H9 (cell line): ENCODE results near the gene MTG1. TPM values are rescaled to one million over a fixed set of nuclear protein-coding genes. Genes with fewer than 3 reads are reported as not detected.
A peak's percentile ranks its signal among the peaks of the same experiment; 100 is the strongest.

Experiments
- DNase-seq: peaks from one replicate; pipeline ENCODE4 v3.0.0-alpha.2; 2017
- H2AFZ ChIP-seq: one replicate; pipeline ENCODE4 v1.6.1; 2013; ENCODE audit warnings: mild to moderate bottlenecking, low read length, control low read depth, moderate library complexity
- H2AK5ac ChIP-seq: 2 replicates; pipeline ENCODE4 v1.6.1; 2013; ENCODE audit warnings: low read length, control low read depth, mixed read lengths; ENCODE audit not compliant: insufficient read length
- H2BK120ac ChIP-seq: one replicate; pipeline ENCODE4 v1.6.1; 2013; ENCODE audit warnings: low read depth, mild to moderate bottlenecking, low read length, control low read depth, inconsistent platforms; ENCODE audit not compliant: poor library complexity, severe bottlenecking
- H2BK12ac ChIP-seq: 2 replicates; pipeline ENCODE4 v1.6.1; 2013; ENCODE audit warnings: low read length, control low read depth, mixed read lengths, low read depth; ENCODE audit not compliant: insufficient read length
- H2BK15ac ChIP-seq: 2 replicates; pipeline ENCODE4 v1.6.1; 2013; ENCODE audit warnings: low read depth, low read length, control low read depth
- H2BK20ac ChIP-seq: one replicate; pipeline ENCODE4 v1.6.1; 2013; ENCODE audit warnings: low read depth, mild to moderate bottlenecking, low read length, control low read depth, inconsistent platforms; ENCODE audit not compliant: poor library complexity, severe bottlenecking
- H2BK5ac ChIP-seq: 2 replicates; pipeline ENCODE4 v1.6.1; 2013; ENCODE audit warnings: low read length, control low read depth, mixed read lengths; ENCODE audit not compliant: insufficient read length
- H3K14ac ChIP-seq: 2 replicates; pipeline ENCODE4 v1.6.1; 2013; ENCODE audit warnings: low read length, control low read depth; ENCODE audit not compliant: insufficient read depth
- H3K18ac ChIP-seq: 2 replicates; pipeline ENCODE4 v1.6.1; 2013; ENCODE audit warnings: low read depth, mild to moderate bottlenecking, mixed read lengths, low read length, control low read depth; ENCODE audit not compliant: insufficient read length
- H3K23ac ChIP-seq: 2 replicates; pipeline ENCODE4 v1.6.1; 2013; ENCODE audit warnings: low read length, control low read depth, mixed read lengths, low read depth; ENCODE audit not compliant: insufficient read length
- H3K23me2 ChIP-seq: 2 replicates; pipeline ENCODE4 v1.6.1; 2013; ENCODE audit warnings: low read depth, mild to moderate bottlenecking, mixed read lengths, low read length, control low read depth; ENCODE audit not compliant: insufficient read length, poor library complexity, severe bottlenecking
- H3K27ac ChIP-seq: 2 replicates; pipeline ENCODE4 v1.5.1; 2013; ENCODE audit warnings: low read length, control low read depth, mixed read lengths, low read depth; ENCODE audit not compliant: insufficient read length
- H3K27me3 ChIP-seq: 2 replicates; pipeline ENCODE4 v1.6.1; 2013; ENCODE audit warnings: low read length, control low read depth, inconsistent platforms; ENCODE audit not compliant: insufficient read depth
- H3K4ac ChIP-seq: 2 replicates; pipeline ENCODE4 v1.6.1; 2013; ENCODE audit warnings: low read depth, mild to moderate bottlenecking, control low read depth, inconsistent platforms, low read length, moderate library complexity
- H3K4me1 ChIP-seq: 2 replicates; pipeline ENCODE4 v1.6.1; 2013; ENCODE audit warnings: low read length, control low read depth, inconsistent platforms; ENCODE audit not compliant: insufficient read depth
- H3K4me2 ChIP-seq: 2 replicates; pipeline ENCODE4 v1.6.1; 2013; ENCODE audit warnings: low read length, control low read depth, mixed read lengths; ENCODE audit not compliant: insufficient read length, insufficient read depth
- H3K56ac ChIP-seq: 2 replicates; pipeline ENCODE4 v1.6.1; 2013; ENCODE audit warnings: low read depth, mild to moderate bottlenecking, mixed read lengths, low read length, control low read depth; ENCODE audit not compliant: insufficient read length
- H3K79me1 ChIP-seq: 2 replicates; pipeline ENCODE4 v1.6.1; 2013; ENCODE audit warnings: low read depth, mild to moderate bottlenecking, moderate library complexity, low read length, control low read depth, inconsistent platforms; ENCODE audit not compliant: insufficient read depth, poor library complexity, severe bottlenecking
- H3K79me2 ChIP-seq: 2 replicates; pipeline ENCODE4 v1.6.1; 2013; ENCODE audit warnings: low read length, control low read depth, inconsistent platforms; ENCODE audit not compliant: insufficient read depth
- H3K9ac ChIP-seq: 2 replicates; pipeline ENCODE4 v1.6.1; 2013; ENCODE audit warnings: low read length, control low read depth, mixed read lengths; ENCODE audit not compliant: insufficient read length; ENCODE audit errors: extremely low read depth
- H3K9me3 ChIP-seq: one replicate; pipeline ENCODE4 v1.6.1; 2013; ENCODE audit warnings: low read depth, low read length, inconsistent platforms; ENCODE audit not compliant: control insufficient read depth
- H3T11ph ChIP-seq: one replicate; pipeline ENCODE4 v1.6.1; 2013; ENCODE audit warnings: mild to moderate bottlenecking, low read length, control low read depth, inconsistent platforms
- H4K20me1 ChIP-seq: one replicate; pipeline ENCODE4 v1.6.1; 2013; ENCODE audit not compliant: control insufficient read depth, insufficient read length, insufficient read depth
- H4K5ac ChIP-seq: 2 replicates; pipeline ENCODE4 v1.6.1; 2013; ENCODE audit warnings: low read depth, mild to moderate bottlenecking, mixed read lengths, low read length, control low read depth; ENCODE audit not compliant: insufficient read length
- H4K8ac ChIP-seq: replicated peaks from 2 replicates; pipeline ENCODE4 v1.6.1; 2013; ENCODE audit warnings: low read length, control low read depth, mixed read lengths, low read depth; ENCODE audit not compliant: insufficient read length
- H4K91ac ChIP-seq: 2 replicates; pipeline ENCODE4 v1.6.1; 2013; ENCODE audit warnings: low read depth, mild to moderate bottlenecking, moderate library complexity, mixed read lengths, low read length, control low read depth; ENCODE audit not compliant: insufficient read length
- H3K27ac Mint-ChIP-seq, 3 experiments: 2 replicates in 2 of 3; 3 replicates in 1 of 3; pipeline ENCODE4 v1.8.0; 2020 to 2021; ENCODE audit warnings: mixed read lengths in 3 of 3, mild to moderate bottlenecking in 1 of 3, moderate library complexity in 1 of 3
- H3K27me3 Mint-ChIP-seq: 2 replicates; pipeline ENCODE4 v1.8.0; 2021; ENCODE audit warnings: low read depth, mild to moderate bottlenecking, moderate library complexity, mixed read lengths
- H3K36me3 Mint-ChIP-seq, 3 experiments: 2 replicates in 2 of 3; 3 replicates in 1 of 3; pipeline ENCODE4 v1.8.0; 2020 to 2021; ENCODE audit warnings: low read depth in 3 of 3, mixed read lengths in 3 of 3; ENCODE audit not compliant: insufficient read depth in 1 of 3
- H3K4me1 Mint-ChIP-seq, 2 experiments: 2 replicates each; pipeline ENCODE4 v1.8.0; 2020; ENCODE audit warnings: mixed read lengths in 2 of 2
- H3K4me3 Mint-ChIP-seq, 2 experiments: 2 replicates in 1 of 2; 3 replicates in 1 of 2; pipeline ENCODE4 v1.8.0; 2020 to 2021; ENCODE audit warnings: mild to moderate bottlenecking in 2 of 2, mixed read lengths in 2 of 2, moderate library complexity in 1 of 2
- H3K9me3 Mint-ChIP-seq, 2 experiments: 2 replicates in 1 of 2; 3 replicates in 1 of 2; pipeline ENCODE4 v1.8.0; 2020; ENCODE audit warnings: mild to moderate bottlenecking in 2 of 2, mixed read lengths in 2 of 2, moderate library complexity in 1 of 2
- CTCF ChIP-seq: fragments of 200-600 bp; sonication (generic); conservative IDR thresholded peaks from 3 replicates; pipeline ENCODE4 v1.8.0; 2021; ENCODE audit warnings: antibody characterized with exemption, mild to moderate bottlenecking
- WGBS: extraction: QIAGEN DNeasy Blood & Tissue Kit; methylation state at CpG from one replicate; pipeline ENCODE4 v1.1.7; 2013; ENCODE audit warnings: missing lambda C conversion rate, low lambda C conversion rate, mixed read lengths; ENCODE audit not compliant: insufficient read length; ENCODE audit errors: extremely low coverage; 5-methylcytosine and 5-hydroxymethylcytosine counted together
- total RNA-seq: library from RNA; stranded (reverse); gene quantifications from 2 replicates; pipeline ENCODE4 v1.2.1, GENCODE V29; 2021

The MTG1 gene
- total RNA-seq, 1 experiment from 2014 or later = 65.3 TPM

GRCh38 chr10:133420579-133420978, 26.6 kb downstream of the MTG1 start:
- H2BK15ac ChIP-seq = no peak overlapping the region
- peaks cover 3% of the 10 kb centered on the region for H3K23me2 ChIP-seq
- H3K27ac ChIP-seq = no peak overlapping the region
- H3K36me3 Mint-ChIP-seq = peaks cover 8 to 23% (median 17%) of the 10 kb centered on the region in 3 experiments
- H2BK120ac ChIP-seq = no peak overlapping the region
- H2BK12ac ChIP-seq = no peak overlapping the region
- no peak overlapping the region for H2AK5ac ChIP-seq
- H3K4me2 ChIP-seq = no peak overlapping the region
- H4K91ac ChIP-seq = no peak overlapping the region
- H3K23ac ChIP-seq = no peak overlapping the region
- H3K9me3 Mint-ChIP-seq = peaks cover 4 to 6% of the 10 kb centered on the region in 2 experiments
- H3K4me1 Mint-ChIP-seq = no peaks in the 10 kb centered on the region
- H2BK5ac ChIP-seq = no peak overlapping the region
- TF ChIP-seq CTCF = no peak
- no peaks in the 10 kb centered on the region for H3K79me1 ChIP-seq
- DNase-seq = peak; percentile 21
- no peak overlapping the region for H3T11ph ChIP-seq
- no peak overlapping the region for H4K8ac ChIP-seq
- no CpG with 5 or more reads among the region's 6 CpGs for WGBS
- H3K4me3 Mint-ChIP-seq = no peak overlapping the region
- peaks cover 4% of the 10 kb centered on the region for H4K20me1 ChIP-seq
- H3K27me3 ChIP-seq = no peaks in the 10 kb centered on the region
- H3K18ac ChIP-seq = no peak overlapping the region
- no peak overlapping the region; a peak in 1 of 7 replicates for H3K27ac Mint-ChIP-seq
- H3K4me1 ChIP-seq = no peaks in the 10 kb centered on the region
- no peak overlapping the region for H3K14ac ChIP-seq
- no peaks in the 10 kb centered on the region for H3K79me2 ChIP-seq
- H2AFZ ChIP-seq = no peak overlapping the region
- H4K5ac ChIP-seq = no peak overlapping the region
- H3K4ac ChIP-seq = no peak overlapping the region
- no peak overlapping the region for H3K9ac ChIP-seq
- peaks cover 11% of the 10 kb centered on the region for H3K27me3 Mint-ChIP-seq
- peaks cover 3% of the 10 kb centered on the region for H3K9me3 ChIP-seq
- H2BK20ac ChIP-seq = no peak overlapping the region
- H3K56ac ChIP-seq = no peak overlapping the region
